T-helper 1 cell treated with Interleukin-12 subunit alpha and Interleukin-12 subunit beta and Interleukin-4 antibody, amounts not matched to agents 30 μg/mL and 1 μg/mL, for 36 hours (primary cell): ENCODE results near the gene LGR5.
"Not testable (repeated sequence)": the region's sequence is repeated elsewhere in the genome, so short reads cannot be mapped to it uniquely, and the experiment has no call there.

Experiments used
- H3K27ac Mint-ChIP-seq: one replicate; pipeline ENCODE4 v1.8.0; 2021; ENCODE audit warnings: mild to moderate bottlenecking, mixed read lengths
- H3K27me3 Mint-ChIP-seq: one replicate; pipeline ENCODE4 v1.8.0; 2021; ENCODE audit warnings: low read depth, mixed read lengths
- H3K36me3 Mint-ChIP-seq: one replicate; pipeline ENCODE4 v1.8.0; 2021; ENCODE audit warnings: low read depth, mixed read lengths
- H3K4me1 Mint-ChIP-seq: one replicate; pipeline ENCODE4 v1.8.0; 2021; ENCODE audit warnings: low read depth, mixed read lengths
- H3K4me3 Mint-ChIP-seq: one replicate; pipeline ENCODE4 v1.8.0; 2021; ENCODE audit warnings: mild to moderate bottlenecking, moderate library complexity, mixed read lengths
- H3K9me3 Mint-ChIP-seq: one replicate; pipeline ENCODE4 v1.8.0; 2021; ENCODE audit warnings: mixed read lengths

Gene LGR5

GRCh38 chr12:71565535-71565934, 125.9 kb downstream of the LGR5 start:
- H3K27me3 Mint-ChIP-seq: peaks cover 11% of the 10 kb centered on the region
- no peak overlapping the region for H3K4me3 Mint-ChIP-seq
- no peaks in the 10 kb centered on the region for H3K4me1 Mint-ChIP-seq
- H3K36me3 Mint-ChIP-seq: no peaks in the 10 kb centered on the region
- H3K9me3 Mint-ChIP-seq: no peaks in the 10 kb centered on the region
- no peak overlapping the region for H3K27ac Mint-ChIP-seq

GRCh38 chr12:71566655-71567054, 127.1 kb downstream of the LGR5 start:
- Mint-ChIP-seq H3K27ac (no peak overlapping the region), H3K4me3 (no peak overlapping the region), H3K4me1 (no peaks in the 10 kb centered on the region), H3K27me3 (peaks cover 16% of the 10 kb centered on the region), H3K9me3 (no peaks in the 10 kb centered on the region), H3K36me3 (no peaks in the 10 kb centered on the region)

GRCh38 chr12:71567537-71567936, 127.9 kb downstream of the LGR5 start:
- Mint-ChIP-seq H3K27me3 (peaks cover 16% of the 10 kb centered on the region), H3K36me3 (no peaks in the 10 kb centered on the region), H3K4me3 (no peak overlapping the region), H3K27ac (no peak overlapping the region), H3K4me1 (no peaks in the 10 kb centered on the region), H3K9me3 (no peaks in the 10 kb centered on the region)

GRCh38 chr12:71569885-71570284, 130.3 kb downstream of the LGR5 start:
- H3K36me3 Mint-ChIP-seq, H3K27ac Mint-ChIP-seq, H3K4me3 Mint-ChIP-seq: not testable (repeated sequence)

GRCh38 chr12:71576496-71576895, 136.9 kb downstream of the LGR5 start:
- Mint-ChIP-seq H3K9me3 (no peaks in the 10 kb centered on the region), H3K27ac (no peak overlapping the region), H3K4me1 (no peaks in the 10 kb centered on the region), H3K36me3 (no peaks in the 10 kb centered on the region), H3K27me3 (peaks cover 10% of the 10 kb centered on the region), H3K4me3 (no peak overlapping the region)

More at GRCh38 chr12:71569885-71570284, 130.3 kb downstream of the LGR5 start:
- peaks cover 22% of the 10 kb centered on the region for H3K27me3 Mint-ChIP-seq
- not testable (repeated sequence) for H3K9me3 Mint-ChIP-seq, H3K4me1 Mint-ChIP-seq

GRCh38 chr12:71578694-71579258, 139.2 kb downstream of the LGR5 start:
- no peaks in the 10 kb centered on the region for H3K4me1 Mint-ChIP-seq
- H3K36me3 Mint-ChIP-seq: no peaks in the 10 kb centered on the region
- H3K27me3 Mint-ChIP-seq: peaks cover 10% of the 10 kb centered on the region
- no peak overlapping the region for H3K4me3 Mint-ChIP-seq
- no peak overlapping the region for H3K27ac Mint-ChIP-seq
- no peaks in the 10 kb centered on the region for H3K9me3 Mint-ChIP-seq

- H3K4me1 Mint-ChIP-seq: no peaks in the 10 kb centered on the region
- H3K4me3 Mint-ChIP-seq: no peak overlapping the region
- no peaks in the 10 kb centered on the region for H3K9me3 Mint-ChIP-seq
- no peaks in the 10 kb centered on the region for H3K36me3 Mint-ChIP-seq
- H3K27me3 Mint-ChIP-seq: peaks cover 3% of the 10 kb centered on the region
- H3K27ac Mint-ChIP-seq: no peak overlapping the region
These were observed 141.6 kb downstream of the LGR5 start for GRCh38 chr12:71581206-71581605.

- Mint-ChIP-seq H3K27me3 (peaks cover 5% of the 10 kb centered on the region), H3K27ac (no peak overlapping the region), H3K4me3 (no peak overlapping the region), H3K9me3 (no peaks in the 10 kb centered on the region), H3K4me1 (no peaks in the 10 kb centered on the region), H3K36me3 (no peaks in the 10 kb centered on the region)
These were observed 143.3 kb downstream of the LGR5 start for GRCh38 chr12:71582925-71583324.

- no peak overlapping the region for H3K27ac Mint-ChIP-seq
- peaks cover 5% of the 10 kb centered on the region for H3K27me3 Mint-ChIP-seq
- no peak overlapping the region for H3K4me3 Mint-ChIP-seq
- no peaks in the 10 kb centered on the region for H3K9me3 Mint-ChIP-seq
- H3K36me3 Mint-ChIP-seq: no peaks in the 10 kb centered on the region
- no peaks in the 10 kb centered on the region for H3K4me1 Mint-ChIP-seq
These were observed 144.8 kb downstream of the LGR5 start for GRCh38 chr12:71584356-71584755.

- no peak overlapping the region for H3K27ac Mint-ChIP-seq
- H3K27me3 Mint-ChIP-seq: peaks cover 9% of the 10 kb centered on the region
- no peaks in the 10 kb centered on the region for H3K9me3 Mint-ChIP-seq
- no peaks in the 10 kb centered on the region for H3K4me1 Mint-ChIP-seq
- H3K36me3 Mint-ChIP-seq: no peaks in the 10 kb centered on the region
- H3K4me3 Mint-ChIP-seq: no peak overlapping the region
These were observed 145.6 kb downstream of the LGR5 start for GRCh38 chr12:71585218-71585617.

GRCh38 chr12:71587012-71587411, 147.4 kb downstream of the LGR5 start:
- H3K36me3 Mint-ChIP-seq: no peaks in the 10 kb centered on the region
- H3K9me3 Mint-ChIP-seq: no peaks in the 10 kb centered on the region
- peaks cover 12% of the 10 kb centered on the region for H3K27me3 Mint-ChIP-seq
- H3K27ac Mint-ChIP-seq: no peak overlapping the region
- no peaks in the 10 kb centered on the region for H3K4me1 Mint-ChIP-seq
- H3K4me3 Mint-ChIP-seq: no peak overlapping the region

GRCh38 chr12:71589478-71589881, 149.9 kb downstream of the LGR5 start:
- Mint-ChIP-seq H3K4me1 (no peaks in the 10 kb centered on the region), H3K27ac (no peak overlapping the region), H3K27me3 (peaks cover 19% of the 10 kb centered on the region), H3K36me3 (no peaks in the 10 kb centered on the region), H3K4me3 (no peak overlapping the region), H3K9me3 (no peaks in the 10 kb centered on the region)

- Mint-ChIP-seq H3K9me3 (no peaks in the 10 kb centered on the region), H3K4me3 (no peak overlapping the region), H3K27me3 (peaks cover 25% of the 10 kb centered on the region), H3K36me3 (no peaks in the 10 kb centered on the region), H3K27ac (no peak overlapping the region), H3K4me1 (no peaks in the 10 kb centered on the region)
These were observed 152.0 kb downstream of the LGR5 start for GRCh38 chr12:71591601-71592000.

GRCh38 chr12:71592841-71593240, 153.2 kb downstream of the LGR5 start:
- peaks cover 20% of the 10 kb centered on the region for H3K27me3 Mint-ChIP-seq
- H3K4me3 Mint-ChIP-seq: no peak overlapping the region
- no peaks in the 10 kb centered on the region for H3K9me3 Mint-ChIP-seq
- no peak overlapping the region for H3K27ac Mint-ChIP-seq
- no peaks in the 10 kb centered on the region for H3K36me3 Mint-ChIP-seq
- H3K4me1 Mint-ChIP-seq: no peaks in the 10 kb centered on the region

GRCh38 chr12:71594214-71594948, 154.8 kb downstream of the LGR5 start:
- H3K4me3 Mint-ChIP-seq: no peak overlapping the region
- H3K27ac Mint-ChIP-seq: no peak overlapping the region
- H3K9me3 Mint-ChIP-seq: peaks cover 6% of the 10 kb centered on the region
- H3K27me3 Mint-ChIP-seq: peaks cover 26% of the 10 kb centered on the region
- H3K36me3 Mint-ChIP-seq: no peaks in the 10 kb centered on the region
- H3K4me1 Mint-ChIP-seq: no peaks in the 10 kb centered on the region
